Measurements from ENCODE around the gene MINDY4. TPM values are rescaled to one million over a fixed set of nuclear protein-coding genes. Genes with fewer than 3 reads are reported as not detected.
A peak's percentile ranks its signal among the peaks of the same experiment; 100 is the strongest.

Gene MINDY4
- total RNA-seq, 2 donors from 2014 or later = 0.74 to 1.4 TPM

GRCh38 chr7:30734497-30734896, 36.7 kb upstream of the MINDY4 start:
- Mint-ChIP-seq H3K4me1 (peaks cover 26% of the 10 kb centered on the region), H3K27me3 (no peaks in the 10 kb centered on the region), H3K36me3 (ENCODE audit: low read depth) (no peaks in the 10 kb centered on the region), H3K9me3 (no peaks in the 10 kb centered on the region), H3K4me3 (no peak overlapping the region), H3K27ac (peak overlapping the region; percentile 42)
- ATAC-seq (replicated peaks) = no peak

GRCh38 chr7:30735631-30736030, 35.6 kb upstream of the MINDY4 start:
- no peaks in the 10 kb centered on the region for H3K36me3 Mint-ChIP-seq (ENCODE audit: low read depth)
- no peak overlapping the region for H3K4me3 Mint-ChIP-seq
- no peaks in the 10 kb centered on the region for H3K27me3 Mint-ChIP-seq
- ATAC-seq (replicated peaks) = no peak
- H3K27ac Mint-ChIP-seq = no peak overlapping the region
- no peaks in the 10 kb centered on the region for H3K9me3 Mint-ChIP-seq
- peaks cover 26% of the 10 kb centered on the region for H3K4me1 Mint-ChIP-seq

- no peak overlapping the region for H3K27ac Mint-ChIP-seq
- no peaks in the 10 kb centered on the region for H3K27me3 Mint-ChIP-seq
- H3K9me3 Mint-ChIP-seq = no peaks in the 10 kb centered on the region
- peaks cover 26% of the 10 kb centered on the region for H3K4me1 Mint-ChIP-seq
- no peaks in the 10 kb centered on the region for H3K36me3 Mint-ChIP-seq (ENCODE audit: low read depth)
- no peak overlapping the region for H3K4me3 Mint-ChIP-seq
- ATAC-seq (replicated peaks) = no peak
These were observed 34.9 kb upstream of the MINDY4 start for GRCh38 chr7:30736291-30736690.

- H3K27me3 Mint-ChIP-seq = no peaks in the 10 kb centered on the region
- H3K4me1 Mint-ChIP-seq = peaks cover 23% of the 10 kb centered on the region
- no peaks in the 10 kb centered on the region for H3K36me3 Mint-ChIP-seq (ENCODE audit: low read depth)
- peak overlapping the region; percentile 88 for H3K27ac Mint-ChIP-seq
- peak; percentile 81 for ATAC-seq (replicated peaks)
- H3K4me3 Mint-ChIP-seq = peak overlapping the region; percentile 67
- H3K9me3 Mint-ChIP-seq = no peaks in the 10 kb centered on the region
These were observed 32.9 kb upstream of the MINDY4 start for GRCh38 chr7:30738026-30738915.

GRCh38 chr7:30739691-30740090, 31.5 kb upstream of the MINDY4 start:
- no peaks in the 10 kb centered on the region for H3K36me3 Mint-ChIP-seq (ENCODE audit: low read depth)
- no peak for ATAC-seq (replicated peaks)
- H3K4me3 Mint-ChIP-seq = no peak overlapping the region

GRCh38 chr7:30740417-30741181, 30.6 kb upstream of the MINDY4 start:
- Mint-ChIP-seq H3K27me3 (no peaks in the 10 kb centered on the region), H3K36me3 (ENCODE audit: low read depth) (no peaks in the 10 kb centered on the region), H3K4me1 (peaks cover 16% of the 10 kb centered on the region), H3K9me3 (no peaks in the 10 kb centered on the region), H3K27ac (no peak overlapping the region), H3K4me3 (no peak overlapping the region)
- peak; percentile 65 for ATAC-seq (replicated peaks)

More at GRCh38 chr7:30739691-30740090, 31.5 kb upstream of the MINDY4 start:
- peaks cover 21% of the 10 kb centered on the region for H3K4me1 Mint-ChIP-seq
- no peaks in the 10 kb centered on the region for H3K27me3 Mint-ChIP-seq
- no peaks in the 10 kb centered on the region for H3K9me3 Mint-ChIP-seq
- H3K27ac Mint-ChIP-seq = no peak overlapping the region

- ATAC-seq (replicated peaks) = no peak
- Mint-ChIP-seq H3K27ac (no peak overlapping the region), H3K9me3 (no peaks in the 10 kb centered on the region), H3K27me3 (no peaks in the 10 kb centered on the region), H3K36me3 (ENCODE audit: low read depth) (no peaks in the 10 kb centered on the region), H3K4me3 (no peak overlapping the region), H3K4me1 (peaks cover 16% of the 10 kb centered on the region)
These were observed 29.9 kb upstream of the MINDY4 start for GRCh38 chr7:30741289-30741688.

- no peak for ATAC-seq (replicated peaks)
- H3K4me3 Mint-ChIP-seq = no peak overlapping the region
- H3K9me3 Mint-ChIP-seq = no peaks in the 10 kb centered on the region
- H3K4me1 Mint-ChIP-seq = peaks cover 4% of the 10 kb centered on the region
- no peak overlapping the region for H3K27ac Mint-ChIP-seq
- H3K27me3 Mint-ChIP-seq = no peaks in the 10 kb centered on the region
- H3K36me3 Mint-ChIP-seq (ENCODE audit: low read depth) = no peaks in the 10 kb centered on the region
These were observed 27.7 kb upstream of the MINDY4 start for GRCh38 chr7:30743371-30744074.

- H3K27ac Mint-ChIP-seq = no peak overlapping the region
- ATAC-seq (replicated peaks) = no peak
- H3K36me3 Mint-ChIP-seq (ENCODE audit: low read depth) = no peaks in the 10 kb centered on the region
- no peaks in the 10 kb centered on the region for H3K9me3 Mint-ChIP-seq
- H3K4me3 Mint-ChIP-seq = no peak overlapping the region
- H3K4me1 Mint-ChIP-seq = no peaks in the 10 kb centered on the region
- H3K27me3 Mint-ChIP-seq = no peaks in the 10 kb centered on the region
These were observed 27.2 kb upstream of the MINDY4 start for GRCh38 chr7:30744075-30744417.

GRCh38 chr7:30745261-30745941, 25.8 kb upstream of the MINDY4 start:
- no peaks in the 10 kb centered on the region for H3K36me3 Mint-ChIP-seq (ENCODE audit: low read depth)
- no peaks in the 10 kb centered on the region for H3K9me3 Mint-ChIP-seq
- ATAC-seq (replicated peaks) = no peak
- H3K4me3 Mint-ChIP-seq = no peak overlapping the region
- no peak overlapping the region for H3K27ac Mint-ChIP-seq
- no peaks in the 10 kb centered on the region for H3K27me3 Mint-ChIP-seq
- no peaks in the 10 kb centered on the region for H3K4me1 Mint-ChIP-seq

- Mint-ChIP-seq H3K27me3 (no peaks in the 10 kb centered on the region), H3K27ac (no peak overlapping the region), H3K4me1 (no peaks in the 10 kb centered on the region), H3K36me3 (ENCODE audit: low read depth) (no peaks in the 10 kb centered on the region), H3K4me3 (no peak overlapping the region), H3K9me3 (no peaks in the 10 kb centered on the region)
- ATAC-seq (replicated peaks) = no peak
These were observed 21.2 kb upstream of the MINDY4 start for GRCh38 chr7:30750010-30750409.

- no peaks in the 10 kb centered on the region for H3K9me3 Mint-ChIP-seq
- H3K27me3 Mint-ChIP-seq = no peaks in the 10 kb centered on the region
- H3K4me3 Mint-ChIP-seq = no peak overlapping the region
- ATAC-seq (replicated peaks) = no peak
- H3K4me1 Mint-ChIP-seq = no peaks in the 10 kb centered on the region
- no peak overlapping the region for H3K27ac Mint-ChIP-seq
- H3K36me3 Mint-ChIP-seq (ENCODE audit: low read depth) = no peaks in the 10 kb centered on the region
These were observed 20.2 kb upstream of the MINDY4 start for GRCh38 chr7:30750683-30751650.

- no peaks in the 10 kb centered on the region for H3K9me3 Mint-ChIP-seq
- no peak for ATAC-seq (replicated peaks)
- H3K4me1 Mint-ChIP-seq = no peaks in the 10 kb centered on the region
- H3K36me3 Mint-ChIP-seq (ENCODE audit: low read depth) = no peaks in the 10 kb centered on the region
- no peaks in the 10 kb centered on the region for H3K27me3 Mint-ChIP-seq
- H3K27ac Mint-ChIP-seq = no peak within 1 kb of the TSS
- H3K4me3 Mint-ChIP-seq = no peak within 1 kb of the TSS
These were observed 19.4 kb upstream of the MINDY4 start, which contains the start of gene INMT for GRCh38 chr7:30751696-30752273. Gene INMT, plus strand, starts transcription at chr7:30752135. Its CDS starts 16 bp downstream, at chr7:30752151.
